ENCODE measurements around the gene NRF1. TPM values are rescaled to one million over a fixed set of nuclear protein-coding genes. Genes with fewer than 3 reads are reported as not detected.
A peak's percentile ranks its signal among the peaks of the same experiment; 100 is the strongest.
"Not testable (repeated sequence)": the region's sequence is repeated elsewhere in the genome, so short reads cannot be mapped to it uniquely, and the experiment has no call there.

The NRF1 gene
- total RNA-seq, 2 donors from 2014 or later, result 15.3 to 22.5 TPM

- no peak for ATAC-seq (replicated peaks)
- Mint-ChIP-seq H3K4me1 (peaks cover 21% of the 10 kb centered on the region), H3K4me3 (no peak overlapping the region), H3K27me3 (no peaks in the 10 kb centered on the region), H3K36me3 (ENCODE audit: low read depth) (peaks cover 6% of the 10 kb centered on the region), H3K9me3 (no peaks in the 10 kb centered on the region), H3K27ac (peak overlapping the region; percentile 53)
Observed at GRCh38 chr7:129646369-129647021, 35.0 kb downstream of the NRF1 start.

DNA sequence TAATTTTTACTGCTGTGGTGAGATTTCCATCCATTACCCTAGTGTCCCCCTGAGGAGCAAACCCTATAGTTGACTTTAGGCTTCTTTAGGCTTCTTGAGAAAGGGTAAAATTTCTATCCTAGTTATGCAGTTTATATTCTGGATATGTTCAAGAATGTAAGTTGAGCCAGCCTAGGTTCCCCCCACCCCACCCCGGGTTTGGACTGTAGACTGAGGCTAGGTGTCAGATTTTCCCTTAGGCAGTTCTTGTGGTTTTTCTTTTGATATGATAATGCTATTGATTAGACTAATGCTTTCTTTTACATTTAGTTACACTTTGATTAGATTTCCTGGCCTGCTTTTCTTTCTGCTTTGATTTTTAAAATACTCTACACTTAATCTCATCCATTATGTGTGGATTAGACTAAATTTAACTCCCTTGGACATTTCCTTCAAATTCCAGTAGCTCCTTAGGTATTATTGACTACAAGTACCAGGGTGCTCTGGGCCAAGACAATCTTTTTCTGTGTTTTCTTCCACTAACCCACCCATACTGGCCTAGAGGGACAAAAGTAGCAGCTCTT, 37.7 kb downstream of the NRF1 start:
- Mint-ChIP-seq H3K27ac (peak overlapping the region; percentile 82), H3K27me3 (no peaks in the 10 kb centered on the region), H3K9me3 (no peaks in the 10 kb centered on the region), H3K4me1 (peaks cover 21% of the 10 kb centered on the region), H3K36me3 (ENCODE audit: low read depth) (peaks cover 12% of the 10 kb centered on the region), H3K4me3 (peak overlapping the region; percentile 17)
- no peak for ATAC-seq (replicated peaks)

- H3K4me1 Mint-ChIP-seq, result peaks cover 21% of the 10 kb centered on the region
- ATAC-seq (replicated peaks), result peak; percentile 88
- peak overlapping the region; percentile 50 for H3K4me3 Mint-ChIP-seq
- H3K9me3 Mint-ChIP-seq, result no peaks in the 10 kb centered on the region
- H3K27ac Mint-ChIP-seq, result peak overlapping the region; percentile 82
- no peaks in the 10 kb centered on the region for H3K27me3 Mint-ChIP-seq
- peaks cover 12% of the 10 kb centered on the region for H3K36me3 Mint-ChIP-seq (ENCODE audit: low read depth)
Observed at GRCh38 chr7:129650056-129650758, 38.7 kb downstream of the NRF1 start.

DNA sequence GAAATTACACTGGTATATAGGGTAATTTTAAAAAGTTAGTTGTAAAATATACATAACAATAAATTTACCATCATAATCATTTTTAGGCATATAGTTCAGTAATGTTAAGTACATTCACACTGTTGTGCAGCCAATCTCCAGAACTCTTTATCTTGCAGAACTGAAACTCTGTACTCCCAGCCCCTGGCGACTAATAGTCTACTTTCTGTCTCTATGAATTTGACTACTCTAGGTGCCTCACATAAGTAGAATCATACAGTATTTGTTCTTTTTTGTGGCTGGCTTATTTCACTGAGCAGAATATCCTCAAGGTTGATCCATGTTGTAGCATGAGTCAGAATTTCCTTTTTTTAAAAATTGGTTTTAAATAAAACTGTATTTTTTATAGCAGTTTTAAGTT, 41.4 kb downstream of the NRF1 start:
- no peak overlapping the region for H3K4me3 Mint-ChIP-seq
- H3K27ac Mint-ChIP-seq, result no peak overlapping the region
- peak; percentile 41 for ATAC-seq (replicated peaks)
- peaks cover 16% of the 10 kb centered on the region for H3K4me1 Mint-ChIP-seq
- no peaks in the 10 kb centered on the region for H3K9me3 Mint-ChIP-seq
- H3K36me3 Mint-ChIP-seq (ENCODE audit: low read depth), result peaks cover 29% of the 10 kb centered on the region
- H3K27me3 Mint-ChIP-seq, result no peaks in the 10 kb centered on the region

DNA sequence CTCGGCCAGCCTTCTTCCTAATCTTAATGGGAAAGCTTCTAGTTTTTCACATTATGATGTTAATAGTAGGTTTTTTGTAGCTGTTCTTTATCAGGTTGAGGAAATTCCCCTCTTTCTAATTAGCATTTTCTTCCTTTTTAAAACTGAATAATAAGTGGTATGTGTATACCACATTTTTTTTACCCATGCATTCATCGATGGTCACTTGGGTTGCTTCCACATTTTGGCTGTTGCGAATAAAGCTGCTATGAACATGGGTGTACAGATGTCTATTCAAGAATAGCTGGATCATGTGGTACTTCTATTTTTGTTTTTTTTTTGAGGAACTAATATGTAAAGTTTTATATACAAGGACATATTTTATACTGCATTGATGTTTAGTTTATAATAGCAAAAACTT, 44.3 kb downstream of the NRF1 start:
- peaks cover 48% of the 10 kb centered on the region for H3K36me3 Mint-ChIP-seq (ENCODE audit: low read depth)
- no peak overlapping the region for H3K27ac Mint-ChIP-seq
- ATAC-seq (replicated peaks), result no peak
- H3K27me3 Mint-ChIP-seq, result no peaks in the 10 kb centered on the region
- H3K4me1 Mint-ChIP-seq, result peaks cover 5% of the 10 kb centered on the region
- H3K9me3 Mint-ChIP-seq, result peaks cover 5% of the 10 kb centered on the region
- no peak overlapping the region for H3K4me3 Mint-ChIP-seq

- Mint-ChIP-seq H3K27ac (no peak overlapping the region), H3K4me3 (no peak overlapping the region), H3K4me1 (peaks cover 5% of the 10 kb centered on the region), H3K27me3 (no peaks in the 10 kb centered on the region), H3K9me3 (peaks cover 10% of the 10 kb centered on the region), H3K36me3 (ENCODE audit: low read depth) (peaks cover 58% of the 10 kb centered on the region)
- ATAC-seq (replicated peaks), result peak; percentile 47
Observed at GRCh38 chr7:129657363-129657762, 45.8 kb downstream of the NRF1 start.

DNA sequence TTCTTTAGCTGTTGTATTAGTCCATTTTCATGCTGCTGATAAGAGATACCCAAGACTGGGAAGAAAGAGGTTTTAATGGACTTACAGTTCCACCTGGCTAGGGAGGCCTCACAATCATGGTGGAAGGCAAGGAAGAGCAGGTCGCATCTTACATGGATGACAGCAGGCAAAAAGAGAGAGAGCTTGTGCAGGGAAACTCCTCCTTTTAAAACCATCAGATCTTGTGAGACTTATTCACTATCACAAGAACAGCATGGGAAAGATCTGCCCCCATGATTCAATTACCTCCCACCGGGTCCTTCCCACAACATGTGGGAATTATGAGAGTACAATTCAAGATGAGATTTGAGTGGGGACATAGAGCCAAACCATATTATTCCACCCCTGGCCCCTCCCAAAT, 48.4 kb downstream of the NRF1 start:
- ATAC-seq (replicated peaks); H3K27me3 Mint-ChIP-seq; H3K4me3 Mint-ChIP-seq; H3K27ac Mint-ChIP-seq: not testable (repeated sequence)
- peaks cover 61% of the 10 kb centered on the region for H3K36me3 Mint-ChIP-seq (ENCODE audit: low read depth)
- H3K4me1 Mint-ChIP-seq, result peaks cover 13% of the 10 kb centered on the region
- peaks cover 10% of the 10 kb centered on the region for H3K9me3 Mint-ChIP-seq

DNA sequence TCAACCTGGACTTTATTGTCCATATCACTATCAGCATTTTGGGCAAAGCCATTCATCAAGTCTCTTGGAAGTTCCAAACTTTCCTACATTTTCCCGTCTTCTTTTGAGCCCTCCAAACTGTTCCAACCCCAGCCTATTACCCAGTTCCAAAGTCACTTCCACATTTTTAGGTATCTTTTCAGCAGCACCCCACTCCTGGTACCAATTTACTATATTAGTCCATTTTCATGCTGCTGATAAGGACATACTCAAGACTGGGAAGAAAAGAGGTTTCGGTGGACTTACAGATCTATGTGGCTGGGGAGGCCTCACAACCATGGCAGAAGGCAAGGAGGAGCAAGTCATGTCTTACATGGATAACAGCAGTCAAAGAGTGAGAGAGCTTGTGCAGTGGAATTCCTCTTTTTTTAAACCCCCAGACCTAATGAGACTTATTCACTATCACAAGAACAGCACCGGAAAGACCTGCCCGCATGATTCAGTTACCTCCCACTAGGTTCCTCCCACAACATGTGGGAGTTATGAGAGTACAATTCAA, 50.2 kb downstream of the NRF1 start:
- peaks cover 15% of the 10 kb centered on the region for H3K4me1 Mint-ChIP-seq
- peaks cover 55% of the 10 kb centered on the region for H3K36me3 Mint-ChIP-seq (ENCODE audit: low read depth)

DNA sequence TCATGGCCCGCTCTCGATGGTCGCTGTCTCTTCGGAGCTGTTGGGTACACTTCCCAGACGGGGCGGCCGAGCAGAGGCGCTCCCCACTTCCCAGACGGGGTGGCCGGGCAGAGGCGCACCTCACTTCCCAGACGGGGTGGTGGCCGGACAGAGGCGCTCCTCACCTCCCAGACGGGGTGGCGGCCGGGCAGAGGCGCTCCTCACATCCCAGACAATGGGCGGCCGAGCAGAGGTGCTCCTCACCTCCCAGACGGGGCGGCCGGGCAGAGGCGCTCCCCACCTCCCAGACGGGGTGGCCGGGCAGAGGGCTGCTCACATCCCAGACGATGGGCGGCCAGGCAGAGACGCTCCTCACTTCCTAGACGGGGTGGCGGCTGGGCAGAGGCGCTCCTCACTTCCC, 51.7 kb downstream of the NRF1 start:
- Mint-ChIP-seq H3K4me1 (peaks cover 15% of the 10 kb centered on the region), H3K9me3 (peaks cover 10% of the 10 kb centered on the region), H3K36me3 (ENCODE audit: low read depth) (peaks cover 41% of the 10 kb centered on the region)
- not testable (repeated sequence) for H3K27ac Mint-ChIP-seq; ATAC-seq (replicated peaks); H3K27me3 Mint-ChIP-seq; H3K4me3 Mint-ChIP-seq

More for the DNA sequence above, 50.2 kb downstream of the NRF1 start:
- Mint-ChIP-seq H3K9me3 (peaks cover 10% of the 10 kb centered on the region), H3K27me3 (no peaks in the 10 kb centered on the region), H3K27ac (no peak overlapping the region), H3K4me3 (no peak overlapping the region)
- no peak for ATAC-seq (replicated peaks)

GRCh38 chr7:129664029-129665012, 52.8 kb downstream of the NRF1 start:
- Mint-ChIP-seq H3K27me3 (no peaks in the 10 kb centered on the region), H3K4me3 (no peak overlapping the region), H3K4me1 (peaks cover 15% of the 10 kb centered on the region), H3K36me3 (ENCODE audit: low read depth) (peaks cover 34% of the 10 kb centered on the region), H3K27ac (no peak overlapping the region), H3K9me3 (peaks cover 10% of the 10 kb centered on the region)
- ATAC-seq (replicated peaks), result no peak

GRCh38 chr7:129665013-129665401, 53.5 kb downstream of the NRF1 start:
- no peaks in the 10 kb centered on the region for H3K27me3 Mint-ChIP-seq

GRCh38 chr7:129667116-129667515, 55.6 kb downstream of the NRF1 start:
- Mint-ChIP-seq H3K36me3 (ENCODE audit: low read depth) (peaks cover 6% of the 10 kb centered on the region), H3K9me3 (no peaks in the 10 kb centered on the region), H3K4me3 (no peak overlapping the region), H3K27me3 (no peaks in the 10 kb centered on the region), H3K27ac (no peak overlapping the region), H3K4me1 (peaks cover 10% of the 10 kb centered on the region)
- ATAC-seq (replicated peaks), result no peak

More at GRCh38 chr7:129665013-129665401, 53.5 kb downstream of the NRF1 start:
- ATAC-seq (replicated peaks), result no peak
- H3K9me3 Mint-ChIP-seq, result peaks cover 5% of the 10 kb centered on the region
- peaks cover 27% of the 10 kb centered on the region for H3K36me3 Mint-ChIP-seq (ENCODE audit: low read depth)
- peaks cover 10% of the 10 kb centered on the region for H3K4me1 Mint-ChIP-seq
- no peak overlapping the region for H3K27ac Mint-ChIP-seq
- no peak overlapping the region for H3K4me3 Mint-ChIP-seq

DNA sequence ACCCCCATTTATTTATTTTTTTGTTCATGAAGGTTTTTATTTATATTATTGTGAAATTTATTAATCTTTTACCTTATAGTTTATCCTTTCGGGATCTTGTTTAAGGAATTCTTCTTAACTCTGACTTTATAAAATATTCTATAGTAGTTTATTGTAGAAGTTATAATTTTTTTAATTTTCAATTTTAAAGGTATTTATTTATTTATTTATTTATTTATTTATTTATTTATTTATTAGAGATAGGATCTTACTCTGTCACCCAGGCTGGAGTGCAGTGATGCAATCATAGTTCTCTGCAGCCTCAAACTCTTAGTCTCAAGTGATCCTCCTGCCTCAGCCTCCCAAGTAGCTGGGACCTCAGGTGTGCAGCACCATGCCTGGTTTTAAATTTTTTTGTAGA, 56.0 kb downstream of the NRF1 start:
- H3K36me3 Mint-ChIP-seq (ENCODE audit: low read depth), result peaks cover 2% of the 10 kb centered on the region
- no peaks in the 10 kb centered on the region for H3K27me3 Mint-ChIP-seq
- ATAC-seq (replicated peaks), result no peak
- H3K9me3 Mint-ChIP-seq, result no peaks in the 10 kb centered on the region
- peaks cover 10% of the 10 kb centered on the region for H3K4me1 Mint-ChIP-seq
- H3K27ac Mint-ChIP-seq, result no peak overlapping the region
- no peak overlapping the region for H3K4me3 Mint-ChIP-seq

DNA sequence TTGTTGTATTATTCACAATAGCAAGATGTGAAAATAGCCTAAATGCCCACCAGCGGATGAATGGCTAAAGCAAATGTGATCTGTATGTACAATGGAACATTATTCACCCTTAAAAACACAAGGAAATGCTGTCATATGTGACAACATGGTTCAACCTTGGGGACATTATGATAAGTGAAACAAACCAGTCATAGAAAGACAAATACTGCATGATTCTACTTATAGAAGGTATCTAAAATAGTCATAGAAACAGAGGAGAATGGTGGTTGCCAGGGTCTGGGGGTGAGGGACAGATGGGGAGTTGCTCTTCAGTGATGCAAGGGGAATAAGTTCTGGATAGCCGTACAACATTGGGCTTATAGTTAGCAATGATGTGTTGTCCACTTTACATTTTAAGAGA, 58.4 kb downstream of the NRF1 start:
- no peaks in the 10 kb centered on the region for H3K9me3 Mint-ChIP-seq
- peaks cover 10% of the 10 kb centered on the region for H3K36me3 Mint-ChIP-seq (ENCODE audit: low read depth)
- peaks cover 4% of the 10 kb centered on the region for H3K4me1 Mint-ChIP-seq
- H3K27ac Mint-ChIP-seq, result no peak overlapping the region
- ATAC-seq (replicated peaks), result peak; percentile 19
- no peaks in the 10 kb centered on the region for H3K27me3 Mint-ChIP-seq
- no peak overlapping the region for H3K4me3 Mint-ChIP-seq
